M059J (cell line): ENCODE results near the gene MYH10. TPM values are rescaled to one million over a fixed set of nuclear protein-coding genes. Genes with fewer than 3 reads are reported as not detected.
"Not testable (repeated sequence)": the region's sequence is repeated elsewhere in the genome, so short reads cannot be mapped to it uniquely, and the experiment has no call there.

ENCODE experiments used
- DNase-seq: peaks from one replicate; pipeline ENCODE4 v3.0.0-alpha.2; 2012; ENCODE audit warnings: low read depth
- total RNA-seq: library from RNA; depleted of rRNA; stranded (reverse); fragments of >200 nt; shearing (Covaris generic); gene quantifications from 2 replicates; pipeline ENCODE4 v1.2.3, GENCODE V29; 2014; rRNA removed

Gene MYH10
- total RNA-seq: 26.6 and 36.3 TPM in 2 replicates

DNA sequence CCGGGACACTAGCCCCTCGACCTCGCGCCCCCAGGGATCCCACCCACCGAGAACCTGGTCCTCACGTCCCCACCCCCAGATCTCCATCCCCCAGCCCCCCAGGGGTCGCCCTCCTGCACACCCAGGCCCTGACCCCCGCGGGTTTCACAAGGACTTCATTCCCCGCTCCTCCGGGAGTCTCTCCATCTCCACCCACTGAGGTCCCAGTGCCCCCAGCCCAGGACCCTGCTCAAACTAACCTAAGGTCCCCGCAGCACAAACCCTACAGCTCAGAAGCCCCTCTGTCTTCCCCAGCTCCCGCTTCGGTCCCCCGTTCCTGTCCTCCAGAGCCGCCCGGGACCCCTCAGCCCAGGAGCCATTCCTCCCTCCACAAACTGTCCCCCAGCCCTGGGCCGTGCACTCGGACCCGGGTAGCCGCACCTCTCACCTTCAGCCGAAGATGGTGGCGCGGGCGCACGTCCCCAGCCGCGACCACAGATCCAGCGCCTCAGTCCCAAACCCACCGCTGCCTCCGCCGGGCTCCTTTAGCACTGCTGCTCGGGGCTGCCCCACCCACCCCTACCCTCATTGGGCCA, at the start of gene MYH10:
MYH10 (minus strand) TSS at position 499 of the 575 bp plus-strand sequence. CDS start 7,479 bp downstream, outside the sequence.
- no peak for DNase-seq

DNA sequence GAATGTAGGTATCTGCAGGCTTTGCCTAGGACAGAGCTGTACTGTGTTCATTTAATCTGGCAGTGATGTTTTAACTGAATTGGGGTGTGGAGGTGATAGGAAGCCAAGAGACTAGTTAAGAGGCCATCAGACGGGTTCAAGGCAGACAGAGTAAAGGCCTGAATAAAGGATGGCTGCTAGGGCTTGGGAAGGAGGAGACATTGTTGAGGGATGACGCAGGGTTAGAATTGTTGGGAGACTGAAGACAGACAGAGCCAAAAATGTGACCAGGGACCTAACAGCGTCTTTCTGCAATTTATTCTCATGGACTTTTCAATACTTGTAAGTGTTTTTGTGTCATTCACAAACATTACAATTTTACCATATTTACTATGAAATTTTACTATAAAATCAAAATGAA, 48.6 kb upstream of the MYH10 start:
- DNase-seq: no peak

DNA sequence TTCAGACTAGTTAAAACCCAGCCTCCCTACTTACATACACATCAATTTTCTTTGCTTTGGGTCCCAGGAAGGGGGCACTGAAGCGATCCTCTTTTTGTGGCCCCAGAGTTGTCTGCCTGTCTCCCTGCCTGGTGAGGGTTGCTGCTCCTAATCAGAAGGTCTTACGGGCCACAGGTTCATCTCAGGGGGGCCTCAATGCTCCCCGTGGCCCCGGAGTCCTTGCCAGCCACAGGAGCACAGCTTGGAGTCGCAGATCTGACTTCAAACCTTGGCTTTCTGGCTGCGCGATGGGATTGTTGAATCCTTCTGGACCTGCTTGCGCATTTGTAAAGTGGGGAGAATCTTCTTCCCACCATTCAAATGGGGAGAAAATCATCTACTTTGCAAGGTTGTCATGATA, 44.8 kb upstream of the MYH10 start:
- no peak for DNase-seq

DNA sequence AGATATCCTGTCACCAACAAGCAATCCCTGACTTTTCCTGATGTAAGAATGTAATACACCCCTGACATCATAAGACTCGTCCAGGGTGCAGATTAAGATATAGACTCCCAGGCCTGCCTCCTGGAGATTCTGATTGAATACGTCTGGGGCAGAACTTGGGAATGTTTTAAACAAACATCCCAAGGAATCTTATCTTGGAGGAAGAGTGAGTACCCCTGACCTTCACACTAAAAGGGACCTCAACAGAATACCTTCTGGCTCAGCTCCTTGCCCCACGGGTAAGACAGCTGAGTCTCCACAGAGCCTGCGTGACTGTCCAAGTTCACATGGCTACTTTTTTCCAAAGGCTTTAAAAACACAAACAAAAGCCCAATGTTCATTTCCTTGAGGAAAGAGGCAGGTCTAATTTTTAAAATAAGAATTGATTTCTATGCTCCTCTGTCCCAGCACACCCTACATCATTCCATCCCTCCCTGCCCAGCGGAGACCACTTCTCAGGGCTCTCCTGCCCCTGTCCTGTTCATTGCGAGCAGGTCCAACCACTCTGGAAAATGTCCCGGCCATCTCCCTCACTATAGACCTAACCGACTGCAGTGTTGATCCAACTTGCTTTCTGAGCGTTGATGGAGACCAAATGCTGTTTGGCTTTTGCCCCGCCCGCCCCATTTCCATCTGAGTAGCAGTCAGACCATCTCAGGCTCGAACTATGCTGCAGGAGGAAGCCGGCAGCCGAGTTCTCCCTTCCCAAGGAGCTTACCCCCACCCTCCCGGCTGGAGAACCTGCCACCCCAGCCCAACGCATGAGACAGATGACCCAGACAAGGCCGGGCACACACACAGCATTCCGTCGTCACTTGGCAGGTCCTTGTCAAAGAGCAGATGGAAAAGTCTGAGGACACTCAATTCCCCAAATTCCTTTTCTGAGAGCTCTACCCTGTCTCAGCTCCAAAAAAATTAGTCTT, 44.1 kb upstream of the MYH10 start:
- no peak for DNase-seq

DNA sequence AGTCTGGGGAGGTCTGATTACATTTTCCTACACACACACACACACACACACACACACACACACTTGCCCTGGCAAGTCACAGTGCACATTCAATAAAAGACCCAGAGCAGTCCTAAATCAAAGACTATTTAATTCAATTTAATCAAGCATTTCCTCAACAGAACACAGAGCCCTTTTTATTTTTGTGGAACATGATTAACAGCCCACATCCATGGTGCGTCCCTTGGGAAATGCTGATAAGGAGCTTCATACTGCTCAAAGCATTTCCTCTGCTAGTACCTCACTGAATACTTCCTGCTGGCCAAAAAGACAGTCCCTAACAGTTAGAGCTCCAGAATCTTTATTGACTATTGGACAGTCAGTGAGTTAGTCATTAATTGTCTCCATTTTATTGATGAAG, 43.1 kb upstream of the MYH10 start:
- no peak for DNase-seq

DNA sequence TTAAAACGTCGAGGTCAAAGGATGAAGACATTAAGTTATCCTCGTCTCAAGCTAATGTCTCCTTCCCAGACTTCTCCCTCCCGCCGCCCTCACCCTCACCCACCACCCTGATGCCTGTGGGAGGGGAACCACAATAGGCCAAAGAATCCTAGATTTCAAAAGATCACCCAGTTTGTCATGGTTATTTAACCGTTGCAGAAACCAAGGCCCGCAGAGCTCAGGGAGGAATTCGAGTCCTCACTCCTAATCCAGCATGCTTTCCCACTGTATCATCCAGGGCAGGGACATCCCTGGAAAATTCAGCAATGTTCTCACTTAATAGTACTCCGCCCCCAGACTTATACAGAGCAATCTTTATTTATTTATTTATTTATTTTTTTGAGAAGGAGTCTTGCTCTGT, 41.8 kb upstream of the MYH10 start:
- DNase-seq: no peak

DNA sequence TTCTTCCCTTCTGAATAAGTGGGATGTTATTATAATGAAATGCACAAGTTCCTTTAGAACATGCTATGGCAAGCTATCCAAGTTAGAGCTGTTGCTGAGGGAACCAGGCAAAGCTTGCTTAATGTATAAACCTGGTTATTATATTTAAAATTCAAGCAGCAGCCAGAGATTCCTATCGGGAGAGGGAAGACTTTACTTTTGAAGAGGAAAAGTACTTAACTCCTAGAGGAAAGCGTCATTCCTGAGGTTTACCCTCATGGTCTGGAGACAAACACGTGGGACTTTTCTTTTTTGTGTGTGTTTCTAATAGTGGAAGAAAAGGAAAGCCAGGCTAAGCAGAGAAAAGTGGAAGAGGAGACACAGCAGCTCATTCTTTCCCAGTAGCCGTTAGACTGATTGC, 39.9 kb upstream of the MYH10 start:
- DNase-seq: no peak

DNA sequence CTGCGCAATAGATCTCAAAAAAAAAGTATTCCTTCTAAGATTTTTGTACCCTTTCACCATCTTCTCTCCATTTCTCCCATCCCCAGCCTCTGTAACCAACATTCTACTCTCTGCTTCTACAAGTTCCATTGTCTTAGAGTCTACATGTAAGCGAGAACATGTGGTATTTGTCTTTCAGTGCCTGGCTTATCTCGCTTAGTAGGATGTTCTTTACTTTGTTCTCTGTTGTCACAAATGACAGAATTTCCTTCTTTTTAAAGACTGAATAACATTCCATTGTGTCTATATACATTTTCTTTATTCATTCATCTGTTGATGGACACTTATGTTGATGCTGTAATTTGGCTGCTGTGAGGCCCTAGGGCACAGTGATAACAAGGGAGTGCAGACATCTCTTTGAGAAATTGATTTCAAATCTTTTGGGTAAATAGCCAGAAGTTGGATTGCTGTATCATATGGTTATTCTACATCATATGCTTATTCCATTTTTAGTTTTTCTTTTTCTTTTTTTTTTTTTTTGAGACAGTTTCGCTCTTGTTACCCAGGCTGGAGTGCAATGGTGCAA, 37.7 kb upstream of the MYH10 start:
- DNase-seq: no peak

DNA sequence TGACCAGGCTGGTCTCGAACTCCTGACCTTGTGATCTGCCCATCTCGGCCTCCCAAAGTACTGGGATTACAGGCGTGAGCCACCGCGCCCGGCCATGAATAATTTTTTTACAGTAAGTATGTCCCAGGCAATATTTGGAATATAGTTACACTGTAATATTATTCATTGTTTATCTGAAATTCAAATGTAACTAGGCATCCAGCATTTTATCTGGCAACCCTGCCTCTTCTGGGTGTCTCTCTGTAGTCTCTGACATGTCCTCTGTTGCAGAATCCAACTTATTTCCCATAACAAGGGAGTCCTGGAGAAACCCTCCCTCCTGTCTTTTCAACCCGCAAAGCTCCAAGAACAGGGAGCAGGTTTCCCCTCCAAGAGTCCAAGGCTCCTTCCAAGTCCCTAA, 36.9 kb upstream of the MYH10 start:
- DNase-seq: no peak

DNA sequence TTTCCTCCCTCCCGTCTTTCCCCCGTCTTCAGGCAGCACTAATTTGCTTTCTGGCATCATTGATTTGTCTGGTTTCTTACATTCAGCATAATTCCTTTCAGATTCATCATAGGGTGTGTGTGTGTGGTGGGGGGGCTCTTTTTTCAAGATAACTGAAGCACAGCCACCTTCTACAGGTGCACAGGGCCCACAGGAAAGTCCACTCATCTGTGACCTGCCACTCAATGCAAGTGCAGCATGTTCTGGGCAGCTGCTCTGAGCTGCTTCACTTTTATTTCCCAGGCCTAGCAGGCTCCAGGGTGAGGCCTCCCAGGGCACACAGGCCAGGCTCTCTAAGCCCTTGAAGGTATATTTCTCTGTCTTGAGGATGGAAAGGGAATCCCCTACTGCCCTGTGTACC, 35.2 kb upstream of the MYH10 start:
- DNase-seq: no peak

DNA sequence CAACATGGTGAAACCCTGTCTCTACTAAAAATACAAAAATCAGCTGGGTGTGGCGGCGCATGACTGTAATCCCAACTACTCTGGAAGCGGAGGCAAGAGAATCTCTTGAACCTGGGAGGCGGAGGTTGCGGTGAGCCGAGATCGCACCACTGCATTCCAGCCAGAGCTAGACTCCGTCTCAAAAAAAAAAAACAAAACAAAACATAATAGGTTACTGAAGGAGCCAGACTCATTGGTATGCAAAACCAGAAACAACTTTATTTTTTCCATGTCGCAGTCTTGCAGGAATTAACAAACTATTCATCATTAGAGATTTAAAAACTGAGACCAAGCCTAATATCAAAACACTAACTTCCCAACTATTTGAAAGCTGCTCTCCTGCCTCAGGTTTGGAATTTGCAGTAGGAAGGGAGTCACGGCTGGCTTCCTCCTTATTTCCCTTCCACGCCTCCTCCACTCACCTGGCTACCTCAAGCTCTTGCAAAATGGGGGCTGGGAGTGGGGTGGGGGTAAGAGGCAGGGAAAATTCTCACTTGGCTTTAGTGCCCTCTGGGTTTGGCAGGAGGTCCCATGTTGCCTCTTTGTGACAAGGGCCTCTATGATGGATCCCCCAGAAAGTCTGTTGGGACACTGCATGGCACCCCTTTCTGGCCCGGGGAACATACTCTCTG, 34.1 kb upstream of the MYH10 start:
- DNase-seq: no peak

DNA sequence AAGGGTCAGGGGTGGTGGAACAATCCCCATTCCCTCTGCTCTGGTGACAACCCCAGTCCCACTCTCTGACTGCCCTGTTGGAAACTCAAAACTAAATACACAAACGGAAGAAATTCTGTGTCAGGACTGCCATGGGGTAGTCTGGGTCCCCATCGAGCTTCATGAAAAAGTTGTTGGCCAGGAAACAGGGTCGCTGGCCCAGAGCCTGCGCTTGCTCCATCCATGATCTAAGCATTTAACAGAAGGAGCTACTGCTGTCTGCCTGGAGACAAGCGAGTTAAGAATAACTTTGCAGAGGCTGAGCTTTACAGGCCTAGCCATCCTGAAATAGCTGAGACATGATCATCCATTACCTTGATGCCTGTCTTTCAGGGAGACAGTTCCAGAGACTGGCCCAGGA, 32.4 kb upstream of the MYH10 start:
- DNase-seq: no peak

DNA sequence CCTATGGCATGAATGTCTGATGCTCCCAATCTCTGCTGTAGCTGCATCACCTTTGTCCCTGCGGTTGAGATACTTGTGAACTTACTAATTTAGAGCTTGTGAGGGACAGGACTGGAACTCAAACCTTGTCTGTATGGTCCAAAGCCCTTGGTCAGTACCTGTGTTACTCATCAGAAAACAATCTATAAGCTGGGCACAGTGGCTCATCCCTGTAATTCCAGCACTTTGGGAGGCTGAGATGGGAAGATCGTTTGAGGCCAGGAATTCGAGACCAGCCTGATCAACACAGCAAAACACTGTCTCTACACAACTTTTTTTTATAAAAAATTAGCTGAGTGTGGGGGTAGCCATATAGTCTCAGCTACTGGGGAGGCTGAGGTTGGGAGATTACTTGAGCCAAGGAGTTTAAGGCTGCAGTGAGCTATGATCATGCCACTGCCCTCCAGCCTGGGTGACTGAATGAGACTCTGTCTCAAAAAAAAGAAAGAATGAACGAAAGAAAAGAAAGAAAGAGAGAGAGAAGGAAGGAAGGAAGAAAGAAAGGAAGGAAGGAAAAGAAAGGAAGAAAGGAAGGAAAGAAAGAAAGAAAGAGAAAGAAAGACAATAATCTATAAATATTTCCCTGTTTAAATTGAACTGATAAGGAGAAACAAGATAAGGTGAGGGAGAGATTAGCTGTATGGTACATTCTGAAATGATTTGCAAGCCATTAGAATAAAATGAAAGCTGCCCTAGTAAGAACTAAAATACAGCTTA, 31.7 kb upstream of the MYH10 start:
- no peak for DNase-seq

DNA sequence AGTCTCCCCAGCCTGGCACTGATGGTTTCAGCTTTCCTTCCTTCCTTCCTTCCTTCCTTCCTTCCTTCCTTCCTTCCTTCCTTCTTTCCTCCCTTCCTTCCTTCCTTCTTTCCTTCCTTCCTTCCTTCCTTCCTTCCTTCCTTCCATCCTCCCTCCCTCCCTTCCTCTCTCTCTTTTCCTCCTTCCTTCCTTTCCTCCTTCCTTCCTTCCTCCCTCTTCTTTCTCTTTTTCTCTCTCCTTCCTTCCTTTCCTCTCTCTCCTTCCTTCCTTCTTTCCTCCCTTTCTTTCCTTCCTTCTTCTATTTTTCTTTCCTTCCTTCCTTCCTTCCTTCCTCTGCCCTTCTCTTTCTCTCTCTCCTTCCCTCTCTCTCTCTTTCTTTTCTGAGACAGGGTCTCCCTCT, 30.2 kb upstream of the MYH10 start:
- DNase-seq: not testable (repeated sequence)

DNA sequence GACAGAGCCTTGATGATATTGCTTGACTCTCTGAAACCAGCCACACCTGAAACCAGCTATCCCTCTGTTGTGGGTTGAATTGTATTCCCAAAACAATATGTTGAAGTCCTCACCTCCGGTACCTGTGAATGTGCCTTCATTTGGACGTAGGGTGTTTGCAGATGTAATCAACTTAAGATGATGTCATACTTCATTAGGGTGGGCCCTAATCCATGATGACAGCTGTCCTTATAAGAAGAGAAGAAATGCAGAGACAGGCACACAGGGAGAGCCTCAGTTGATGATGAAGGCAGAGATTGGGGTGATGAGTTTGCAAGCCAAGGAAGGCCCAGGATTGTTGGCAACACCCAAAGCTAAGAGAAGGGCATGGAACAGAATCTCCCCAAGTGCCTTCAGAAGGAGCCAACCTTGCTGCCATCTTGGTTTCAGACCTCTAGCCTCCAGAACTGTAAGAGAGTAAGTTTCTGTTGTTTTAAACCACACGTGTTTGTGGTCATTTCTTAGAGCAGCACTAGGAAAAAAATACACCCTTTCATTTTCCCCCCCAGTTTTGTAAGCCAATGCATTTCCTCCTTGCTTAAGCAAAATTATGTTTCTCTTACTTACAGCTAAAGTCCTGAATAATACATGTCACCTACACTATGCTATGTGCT, 29.4 kb upstream of the MYH10 start:
- DNase-seq: no peak

DNA sequence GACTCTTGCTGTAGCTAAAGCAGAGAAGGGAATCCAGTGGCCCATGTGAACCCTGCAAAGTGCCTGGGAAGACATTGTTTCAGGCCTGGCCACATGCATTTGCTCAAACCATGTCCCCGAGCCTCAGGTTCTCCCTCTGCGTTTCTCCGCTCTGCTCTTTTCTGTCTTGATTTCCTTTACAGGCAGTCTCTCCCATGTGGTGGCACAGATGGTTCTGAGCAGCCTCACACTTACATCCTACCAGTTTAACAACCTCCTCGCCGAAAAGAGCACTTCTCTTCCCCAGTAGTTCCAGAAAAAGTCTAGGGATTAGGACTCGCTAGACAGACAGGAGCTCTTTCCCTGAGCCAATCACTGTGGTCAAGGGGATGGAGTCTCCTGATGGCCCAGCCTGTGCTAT, 28.3 kb upstream of the MYH10 start:
- DNase-seq: no peak

DNA sequence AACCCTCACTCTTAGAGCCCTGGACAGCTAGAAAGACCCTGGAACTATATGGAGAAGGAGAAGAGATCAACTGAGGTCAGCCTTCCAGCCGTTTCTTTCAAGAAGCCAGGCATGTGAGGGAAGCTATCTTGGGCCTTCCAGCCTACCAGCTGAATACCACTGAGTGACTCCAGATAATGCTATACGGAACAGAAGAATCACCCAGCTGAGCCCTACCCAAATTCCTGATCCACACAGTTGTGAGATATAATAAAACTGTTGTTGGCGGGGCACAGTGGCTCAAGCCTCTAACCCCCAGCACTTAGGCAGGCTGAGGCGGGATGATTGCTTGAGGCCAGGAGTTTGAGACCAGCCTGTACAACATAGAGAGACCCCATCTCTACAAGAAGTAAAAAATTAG, 26.2 kb upstream of the MYH10 start:
- DNase-seq: no peak

DNA sequence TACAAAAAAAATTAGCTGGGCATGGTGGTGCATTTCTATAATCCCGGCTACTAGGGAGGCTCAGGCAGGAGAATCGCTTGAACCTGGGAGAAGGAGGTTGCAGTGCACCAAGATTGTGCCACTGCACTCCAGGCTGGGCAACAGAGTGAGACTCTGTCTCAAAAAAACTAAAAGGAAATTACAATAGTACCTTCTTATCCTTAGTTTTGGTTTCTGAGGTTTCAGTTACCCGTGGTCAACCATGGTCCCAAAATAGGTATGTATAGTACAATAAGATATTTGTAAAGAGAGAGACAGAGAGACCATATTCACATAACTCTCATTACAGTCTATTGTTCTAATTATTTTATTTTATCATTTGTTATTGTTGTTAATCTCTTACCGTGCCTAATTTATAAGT, 24.3 kb upstream of the MYH10 start:
- DNase-seq: no peak

DNA sequence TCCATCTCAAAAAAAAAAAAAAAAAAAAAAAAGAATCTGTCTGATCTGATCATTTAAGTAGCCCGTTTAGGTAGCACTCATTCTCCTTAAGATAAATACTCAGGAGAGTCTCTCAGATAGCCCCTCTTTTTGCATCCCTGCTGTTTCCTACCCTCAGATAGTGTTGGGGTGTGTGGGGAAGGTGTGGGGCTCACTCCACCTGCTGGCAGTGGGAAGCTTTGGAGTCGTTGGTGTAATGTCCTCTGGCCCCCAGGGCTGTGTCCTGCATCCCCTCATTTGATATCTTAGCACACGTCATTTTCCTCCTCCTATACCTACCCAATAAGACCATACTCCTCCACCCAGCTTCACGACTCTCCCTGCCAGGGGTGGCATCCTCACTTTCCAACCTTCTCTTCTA, 20.5 kb upstream of the MYH10 start:
- no peak for DNase-seq

DNA sequence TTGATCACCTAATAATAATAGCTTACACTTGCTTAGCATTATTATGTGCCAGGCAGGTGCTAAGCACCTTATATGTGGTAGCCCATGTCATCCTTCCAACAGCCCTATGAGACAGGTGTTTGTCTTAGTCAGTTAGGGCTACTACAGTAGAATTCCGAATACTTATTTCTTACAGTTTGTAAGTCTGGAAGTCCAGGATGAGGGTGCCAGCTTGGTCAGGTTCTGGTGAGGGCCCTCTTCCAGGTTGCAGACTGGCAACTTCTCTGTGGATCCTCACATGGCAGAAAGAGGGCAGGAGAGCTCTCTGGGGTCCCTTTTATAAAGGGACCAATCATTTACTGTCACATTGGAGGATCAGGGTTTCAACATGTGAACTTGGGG, 19.6 kb upstream of the MYH10 start:
- no peak for DNase-seq
